HEK293 (cell line): Measurements from ENCODE around the gene MYO7B.

Source experiments
- CTCF ChIA-PET: fragments of 350-600 bp; formaldehyde crosslinking; extraction: SDS; loops from one replicate; lab custom pipeline; 2021; ENCODE audit warnings: antibody characterized with exemption; lab: Yijun Ruan, JAX
- POLR2A ChIA-PET: fragments of 300-600 bp; formaldehyde crosslinking; extraction: SDS; loops from one replicate; lab custom pipeline; 2020; ENCODE audit warnings: antibody characterized with exemption, inconsistent platforms; lab: Yijun Ruan, JAX
- H3K27ac ChIP-seq: fragments of 200-500 bp; sonication (Bioruptor generic); 2 replicates; pipeline ENCODE4 v1.5.1; 2014; ENCODE audit warnings: low read depth, low read length, control low read depth, inconsistent platforms; ENCODE audit errors: extremely low read depth
- H3K36me3 ChIP-seq, 2 experiments: fragments of 200-500 bp in 1 of 2; sonication (Bioruptor generic) in 1 of 2; 1 replicate in 1 of 2; 2 replicates in 1 of 2; pipeline ENCODE4 v1.5.1; 2014 to 2017; ENCODE audit warnings: inconsistent platforms in 2 of 2, low read length in 2 of 2; ENCODE audit not compliant: control insufficient read depth in 2 of 2, insufficient read depth in 1 of 2
- H3K4me1 ChIP-seq: fragments of 200-500 bp; sonication (Bioruptor generic); 2 replicates; pipeline ENCODE4 v1.5.1; 2014; ENCODE audit warnings: mild to moderate bottlenecking, low read length, inconsistent platforms; ENCODE audit not compliant: control insufficient read depth, insufficient read depth
- H3K4me3 ChIP-seq: 2 replicates; pipeline ENCODE4 v1.5.1; 2011; ENCODE audit warnings: low read depth, mild to moderate bottlenecking, control low read depth, low read length, moderate library complexity
- H3K9me3 ChIP-seq: fragments of 200-500 bp; sonication (Bioruptor generic); 2 replicates; pipeline ENCODE4 v1.5.1; 2014; ENCODE audit warnings: low read depth, low read length, inconsistent platforms; ENCODE audit not compliant: control insufficient read depth, insufficient read depth
- GLI2 ChIP-seq: fragments of 450-650 bp; formaldehyde crosslinking; IDR thresholded peaks from 2 replicates; pipeline ENCODE4; 2017; ENCODE audit warnings: missing biosample characterization, missing genetic modification characterization, low read depth, borderline replicate concordance
- HOXA7 ChIP-seq: sonication (generic); formaldehyde crosslinking; IDR thresholded peaks from 2 replicates; pipeline ENCODE4 v1.8.1; 2022; ENCODE audit warnings: missing genetic modification reagents, borderline replicate concordance
- KLF1 ChIP-seq: fragments of 450-650 bp; formaldehyde crosslinking; IDR thresholded peaks from 2 replicates; pipeline ENCODE4 v1.5.1; 2016; ENCODE audit warnings: missing biosample characterization, missing genetic modification characterization
- KLF10 ChIP-seq: fragments of 450-650 bp; IDR thresholded peaks from 2 replicates; pipeline ENCODE4 v1.5.1; 2018; ENCODE audit warnings: missing biosample characterization, mild to moderate bottlenecking, missing genetic modification characterization
- KLF8 ChIP-seq: fragments of 450-650 bp; formaldehyde crosslinking; IDR thresholded peaks from 2 replicates; pipeline ENCODE4 v1.5.1; 2016; ENCODE audit warnings: missing biosample characterization, missing genetic modification characterization
- KLF9 ChIP-seq: fragments of 450-650 bp; formaldehyde crosslinking; IDR thresholded peaks from 2 replicates; pipeline ENCODE4 v1.5.1; 2016; ENCODE audit warnings: missing biosample characterization, missing genetic modification characterization, low read depth
- MEIS1 ChIP-seq: sonication (generic); formaldehyde crosslinking; IDR thresholded peaks from 2 replicates; pipeline ENCODE4 v1.8.1; 2022; ENCODE audit warnings: missing genetic modification reagents, mild to moderate bottlenecking, borderline replicate concordance
- MZF1 ChIP-seq: fragments of 450-650 bp; formaldehyde crosslinking; IDR thresholded peaks from 2 replicates; pipeline ENCODE4 v1.5.1; 2017; ENCODE audit warnings: missing biosample characterization, missing genetic modification characterization, borderline replicate concordance
- YY1 ChIP-seq: fragments of 450-650 bp; formaldehyde crosslinking; IDR thresholded peaks from 2 replicates; pipeline ENCODE4 v1.5.1; 2018; ENCODE audit warnings: missing biosample characterization, missing genetic modification characterization
- YY2 ChIP-seq: fragments of 450-650 bp; formaldehyde crosslinking; IDR thresholded peaks from 2 replicates; pipeline ENCODE4 v1.5.1; 2016; ENCODE audit warnings: missing biosample characterization, missing genetic modification characterization
- ZBTB17 ChIP-seq: fragments of 450-650 bp; formaldehyde crosslinking; IDR thresholded peaks from 2 replicates; pipeline ENCODE4 v1.5.1; 2016; ENCODE audit warnings: missing biosample characterization, missing genetic modification characterization
- ZBTB44 ChIP-seq: fragments of 450-650 bp; IDR thresholded peaks from 2 replicates; pipeline ENCODE4 v1.5.1; 2018; ENCODE audit warnings: missing biosample characterization, mild to moderate bottlenecking, missing genetic modification characterization
- ZNF223 ChIP-seq: fragments of 450-650 bp; formaldehyde crosslinking; IDR thresholded peaks from 2 replicates; pipeline ENCODE4 v1.5.1; 2016; ENCODE audit warnings: missing biosample characterization, missing genetic modification characterization
- ZNF596 ChIP-seq: fragments of 450-650 bp; IDR thresholded peaks from 2 replicates; pipeline ENCODE4 v1.5.0; 2018; ENCODE audit warnings: missing biosample characterization, mild to moderate bottlenecking, missing genetic modification characterization, moderate library complexity
- ZSCAN16 ChIP-seq: fragments of 450-650 bp; formaldehyde crosslinking; IDR thresholded peaks from 2 replicates; pipeline ENCODE4 v1.5.1; 2016; ENCODE audit warnings: missing biosample characterization, missing genetic modification characterization
- ZSCAN4 ChIP-seq: fragments of 450-650 bp; formaldehyde crosslinking; IDR thresholded peaks from 2 replicates; pipeline ENCODE4 v1.5.1; 2017; ENCODE audit warnings: missing biosample characterization, missing genetic modification characterization
- TF ChIP-seq, protein P1 (sequence below): fragments of 450-650 bp; formaldehyde crosslinking; IDR thresholded peaks from 2 replicates; pipeline ENCODE4 v1.5.1; 2016; ENCODE audit warnings: missing biosample characterization, missing genetic modification characterization
- TF ChIP-seq, protein P2 (sequence below): fragments of 450-650 bp; IDR thresholded peaks from 2 replicates; pipeline ENCODE4 v1.5.1; 2018; ENCODE audit warnings: missing biosample characterization, missing genetic modification characterization
- TF ChIP-seq, protein P3 (sequence below): fragments of 450-650 bp; formaldehyde crosslinking; IDR thresholded peaks from 2 replicates; pipeline ENCODE4 v1.5.1; 2016; ENCODE audit warnings: missing biosample characterization, missing genetic modification characterization
- TF ChIP-seq, protein P4 (sequence below): fragments of 450-650 bp; formaldehyde crosslinking; IDR thresholded peaks from 2 replicates; pipeline ENCODE4 v1.5.0; 2017; ENCODE audit warnings: missing biosample characterization, missing genetic modification characterization, borderline replicate concordance

MYO7B gene

DNA sequence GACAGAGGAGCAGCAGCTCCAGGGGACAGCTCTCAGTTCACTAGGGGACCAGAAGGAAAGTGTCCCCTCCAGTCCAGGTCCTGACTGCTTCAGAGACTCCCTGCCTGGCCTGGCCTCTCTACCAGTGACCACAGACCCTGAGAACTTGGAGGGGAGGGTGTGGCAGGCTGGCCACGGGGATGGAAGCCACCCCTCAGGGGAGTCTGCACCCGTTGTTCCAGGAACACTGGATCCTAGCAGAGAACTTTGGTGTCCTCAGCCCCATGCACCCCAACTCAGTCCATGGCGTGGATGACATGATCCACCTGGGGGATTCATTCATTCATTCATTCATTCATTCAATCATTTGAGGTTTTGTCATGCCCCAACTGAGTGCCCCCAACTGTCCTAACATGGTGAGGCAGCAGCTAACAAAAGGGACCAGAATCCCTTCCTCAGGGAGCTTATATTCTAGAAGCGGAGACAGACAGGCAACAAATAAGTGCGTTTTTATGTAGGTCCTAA is 31.9 kb downstream of the MYO7B start:
- H3K4me1 ChIP-seq: no peaks in the 10 kb centered on the region
- POLR2A ChIA-PET: no interaction called here
- H3K36me3 ChIP-seq: no peaks in the 10 kb centered on the region
- H3K27ac ChIP-seq: no peak overlapping the region
- TF ChIP-seq, protein P1, sequence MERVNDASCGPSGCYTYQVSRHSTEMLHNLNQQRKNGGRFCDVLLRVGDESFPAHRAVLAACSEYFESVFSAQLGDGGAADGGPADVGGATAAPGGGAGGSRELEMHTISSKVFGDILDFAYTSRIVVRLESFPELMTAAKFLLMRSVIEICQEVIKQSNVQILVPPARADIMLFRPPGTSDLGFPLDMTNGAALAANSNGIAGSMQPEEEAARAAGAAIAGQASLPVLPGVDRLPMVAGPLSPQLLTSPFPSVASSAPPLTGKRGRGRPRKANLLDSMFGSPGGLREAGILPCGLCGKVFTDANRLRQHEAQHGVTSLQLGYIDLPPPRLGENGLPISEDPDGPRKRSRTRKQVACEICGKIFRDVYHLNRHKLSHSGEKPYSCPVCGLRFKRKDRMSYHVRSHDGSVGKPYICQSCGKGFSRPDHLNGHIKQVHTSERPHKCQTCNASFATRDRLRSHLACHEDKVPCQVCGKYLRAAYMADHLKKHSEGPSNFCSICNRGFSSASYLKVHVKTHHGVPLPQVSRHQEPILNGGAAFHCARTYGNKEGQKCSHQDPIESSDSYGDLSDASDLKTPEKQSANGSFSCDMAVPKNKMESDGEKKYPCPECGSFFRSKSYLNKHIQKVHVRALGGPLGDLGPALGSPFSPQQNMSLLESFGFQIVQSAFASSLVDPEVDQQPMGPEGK (tag by site-specific recombination): no peak
- TF ChIP-seq KLF1 (tag by site-specific recombination) (no peak), HOXA7 (CRISPR knock-in tag) (no peak), KLF10 (tag by site-specific recombination) (no peak), KLF9 (tag by site-specific recombination) (no peak), MZF1 (tag by site-specific recombination) (no peak), ZBTB17 (no peak), YY2 (no peak)
- TF ChIP-seq, protein P2, sequence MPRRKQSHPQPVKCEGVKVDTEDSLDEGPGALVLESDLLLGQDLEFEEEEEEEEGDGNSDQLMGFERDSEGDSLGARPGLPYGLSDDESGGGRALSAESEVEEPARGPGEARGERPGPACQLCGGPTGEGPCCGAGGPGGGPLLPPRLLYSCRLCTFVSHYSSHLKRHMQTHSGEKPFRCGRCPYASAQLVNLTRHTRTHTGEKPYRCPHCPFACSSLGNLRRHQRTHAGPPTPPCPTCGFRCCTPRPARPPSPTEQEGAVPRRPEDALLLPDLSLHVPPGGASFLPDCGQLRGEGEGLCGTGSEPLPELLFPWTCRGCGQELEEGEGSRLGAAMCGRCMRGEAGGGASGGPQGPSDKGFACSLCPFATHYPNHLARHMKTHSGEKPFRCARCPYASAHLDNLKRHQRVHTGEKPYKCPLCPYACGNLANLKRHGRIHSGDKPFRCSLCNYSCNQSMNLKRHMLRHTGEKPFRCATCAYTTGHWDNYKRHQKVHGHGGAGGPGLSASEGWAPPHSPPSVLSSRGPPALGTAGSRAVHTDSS: no peak
- H3K9me3 ChIP-seq: no peaks in the 10 kb centered on the region
- no peak overlapping the region for H3K4me3 ChIP-seq
- CTCF ChIA-PET: interaction anchor here (0.6 to 0.8 kb wide), 2 partner anchors 24 to 73 kb away, joined by 3 read pairs; no protein-coding TSS in a partner anchor

DNA sequence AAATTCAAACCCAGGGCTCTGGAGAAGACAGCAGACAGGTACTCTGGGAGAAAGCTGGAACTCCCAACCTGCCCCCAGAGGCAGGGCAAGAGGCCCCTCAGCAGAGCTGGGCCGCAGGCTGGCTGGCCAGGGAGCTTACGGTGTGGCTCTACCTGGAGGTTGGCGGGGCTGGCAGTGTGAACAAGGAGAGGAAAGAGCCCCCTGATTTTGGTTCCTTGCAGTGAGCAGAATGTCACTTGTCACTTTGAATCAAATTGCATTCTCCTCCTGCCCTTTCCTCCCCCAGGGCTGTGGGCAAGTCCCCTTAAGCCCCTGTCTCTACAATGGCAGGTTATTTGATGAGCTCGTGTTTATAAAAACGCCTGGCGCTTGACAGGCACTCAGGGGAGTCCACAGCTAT is 32.6 kb downstream of the MYO7B start:
- H3K4me1 ChIP-seq: no peaks in the 10 kb centered on the region
- no peak overlapping the region for H3K4me3 ChIP-seq
- ChIA-PET CTCF (no interaction called here), POLR2A (no interaction called here)
- H3K36me3 ChIP-seq: no peaks in the 10 kb centered on the region
- H3K27ac ChIP-seq: no peak overlapping the region
- no peaks in the 10 kb centered on the region for H3K9me3 ChIP-seq
- no peak for TF ChIP-seq ZNF596 (tag by site-specific recombination)
- TF ChIP-seq, protein P3, sequence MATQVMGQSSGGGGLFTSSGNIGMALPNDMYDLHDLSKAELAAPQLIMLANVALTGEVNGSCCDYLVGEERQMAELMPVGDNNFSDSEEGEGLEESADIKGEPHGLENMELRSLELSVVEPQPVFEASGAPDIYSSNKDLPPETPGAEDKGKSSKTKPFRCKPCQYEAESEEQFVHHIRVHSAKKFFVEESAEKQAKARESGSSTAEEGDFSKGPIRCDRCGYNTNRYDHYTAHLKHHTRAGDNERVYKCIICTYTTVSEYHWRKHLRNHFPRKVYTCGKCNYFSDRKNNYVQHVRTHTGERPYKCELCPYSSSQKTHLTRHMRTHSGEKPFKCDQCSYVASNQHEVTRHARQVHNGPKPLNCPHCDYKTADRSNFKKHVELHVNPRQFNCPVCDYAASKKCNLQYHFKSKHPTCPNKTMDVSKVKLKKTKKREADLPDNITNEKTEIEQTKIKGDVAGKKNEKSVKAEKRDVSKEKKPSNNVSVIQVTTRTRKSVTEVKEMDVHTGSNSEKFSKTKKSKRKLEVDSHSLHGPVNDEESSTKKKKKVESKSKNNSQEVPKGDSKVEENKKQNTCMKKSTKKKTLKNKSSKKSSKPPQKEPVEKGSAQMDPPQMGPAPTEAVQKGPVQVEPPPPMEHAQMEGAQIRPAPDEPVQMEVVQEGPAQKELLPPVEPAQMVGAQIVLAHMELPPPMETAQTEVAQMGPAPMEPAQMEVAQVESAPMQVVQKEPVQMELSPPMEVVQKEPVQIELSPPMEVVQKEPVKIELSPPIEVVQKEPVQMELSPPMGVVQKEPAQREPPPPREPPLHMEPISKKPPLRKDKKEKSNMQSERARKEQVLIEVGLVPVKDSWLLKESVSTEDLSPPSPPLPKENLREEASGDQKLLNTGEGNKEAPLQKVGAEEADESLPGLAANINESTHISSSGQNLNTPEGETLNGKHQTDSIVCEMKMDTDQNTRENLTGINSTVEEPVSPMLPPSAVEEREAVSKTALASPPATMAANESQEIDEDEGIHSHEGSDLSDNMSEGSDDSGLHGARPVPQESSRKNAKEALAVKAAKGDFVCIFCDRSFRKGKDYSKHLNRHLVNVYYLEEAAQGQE: no peak
- no peak for TF ChIP-seq ZNF223 (tag by site-specific recombination)
- no peak for TF ChIP-seq ZSCAN16 (tag by site-specific recombination)
- TF ChIP-seq ZBTB44 (tag by site-specific recombination): no peak
- no peak for TF ChIP-seq YY1 (tag by site-specific recombination)
- TF ChIP-seq, protein P4, sequence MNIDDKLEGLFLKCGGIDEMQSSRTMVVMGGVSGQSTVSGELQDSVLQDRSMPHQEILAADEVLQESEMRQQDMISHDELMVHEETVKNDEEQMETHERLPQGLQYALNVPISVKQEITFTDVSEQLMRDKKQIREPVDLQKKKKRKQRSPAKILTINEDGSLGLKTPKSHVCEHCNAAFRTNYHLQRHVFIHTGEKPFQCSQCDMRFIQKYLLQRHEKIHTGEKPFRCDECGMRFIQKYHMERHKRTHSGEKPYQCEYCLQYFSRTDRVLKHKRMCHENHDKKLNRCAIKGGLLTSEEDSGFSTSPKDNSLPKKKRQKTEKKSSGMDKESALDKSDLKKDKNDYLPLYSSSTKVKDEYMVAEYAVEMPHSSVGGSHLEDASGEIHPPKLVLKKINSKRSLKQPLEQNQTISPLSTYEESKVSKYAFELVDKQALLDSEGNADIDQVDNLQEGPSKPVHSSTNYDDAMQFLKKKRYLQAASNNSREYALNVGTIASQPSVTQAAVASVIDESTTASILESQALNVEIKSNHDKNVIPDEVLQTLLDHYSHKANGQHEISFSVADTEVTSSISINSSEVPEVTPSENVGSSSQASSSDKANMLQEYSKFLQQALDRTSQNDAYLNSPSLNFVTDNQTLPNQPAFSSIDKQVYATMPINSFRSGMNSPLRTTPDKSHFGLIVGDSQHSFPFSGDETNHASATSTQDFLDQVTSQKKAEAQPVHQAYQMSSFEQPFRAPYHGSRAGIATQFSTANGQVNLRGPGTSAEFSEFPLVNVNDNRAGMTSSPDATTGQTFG: no peak
- TF ChIP-seq MEIS1 (CRISPR knock-in tag): no peak
- TF ChIP-seq, protein P1 (tag by site-specific recombination): no peak
- no peak for TF ChIP-seq GLI2
- TF ChIP-seq KLF8 (tag by site-specific recombination): no peak
- TF ChIP-seq ZSCAN4 (tag by site-specific recombination): no peak
